Gastrocnemius medialis (tissue), 4 donors: ENCODE measurements around the gene RFWD3.

Source experiments
- POLR2A ChIP-seq, 2 donors: fragments of 450-650 bp; IDR thresholded peaks; one replicate each; pipeline ENCODE4 v1.6.1; 2017; ENCODE audit warnings: antibody characterized with exemption in 2 of 2, mild to moderate bottlenecking in 2 of 2, moderate library complexity in 2 of 2
- TF ChIP-seq, protein P1 (sequence below), 5 experiments: fragments of 450-650 bp in 3 of 5; fragments of 200-600 bp in 2 of 5; sonication (generic) in 2 of 5; IDR thresholded peaks in 4 of 5; conservative IDR thresholded peaks in 1 of 5; 1 replicate in 4 of 5; 2 replicates in 1 of 5; pipeline ENCODE4 v1.5.1; 2016 to 2019; ENCODE audit warnings: antibody characterized with exemption in 5 of 5, mild to moderate bottlenecking in 3 of 5, moderate library complexity in 3 of 5

DNA sequence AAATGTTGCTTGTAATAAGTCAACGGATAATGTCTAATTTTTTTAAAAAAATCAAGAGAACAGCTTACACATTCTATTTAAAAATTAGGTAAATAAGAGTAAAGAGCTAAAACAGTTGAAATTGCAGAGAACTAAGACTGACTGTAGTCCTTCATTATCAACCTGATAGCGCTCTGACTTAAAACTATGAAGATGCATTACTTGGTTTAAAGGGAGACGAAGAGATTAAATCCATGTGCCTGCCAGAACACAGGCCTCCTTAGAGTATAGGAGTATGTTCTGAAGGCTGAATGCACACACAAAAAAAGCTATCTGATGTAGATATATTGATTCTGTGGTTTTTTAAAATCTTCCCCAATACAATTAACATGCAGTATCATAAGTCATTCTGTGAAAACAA, 88.2 kb downstream of the RFWD3 start:
- TF ChIP-seq, protein P1, sequence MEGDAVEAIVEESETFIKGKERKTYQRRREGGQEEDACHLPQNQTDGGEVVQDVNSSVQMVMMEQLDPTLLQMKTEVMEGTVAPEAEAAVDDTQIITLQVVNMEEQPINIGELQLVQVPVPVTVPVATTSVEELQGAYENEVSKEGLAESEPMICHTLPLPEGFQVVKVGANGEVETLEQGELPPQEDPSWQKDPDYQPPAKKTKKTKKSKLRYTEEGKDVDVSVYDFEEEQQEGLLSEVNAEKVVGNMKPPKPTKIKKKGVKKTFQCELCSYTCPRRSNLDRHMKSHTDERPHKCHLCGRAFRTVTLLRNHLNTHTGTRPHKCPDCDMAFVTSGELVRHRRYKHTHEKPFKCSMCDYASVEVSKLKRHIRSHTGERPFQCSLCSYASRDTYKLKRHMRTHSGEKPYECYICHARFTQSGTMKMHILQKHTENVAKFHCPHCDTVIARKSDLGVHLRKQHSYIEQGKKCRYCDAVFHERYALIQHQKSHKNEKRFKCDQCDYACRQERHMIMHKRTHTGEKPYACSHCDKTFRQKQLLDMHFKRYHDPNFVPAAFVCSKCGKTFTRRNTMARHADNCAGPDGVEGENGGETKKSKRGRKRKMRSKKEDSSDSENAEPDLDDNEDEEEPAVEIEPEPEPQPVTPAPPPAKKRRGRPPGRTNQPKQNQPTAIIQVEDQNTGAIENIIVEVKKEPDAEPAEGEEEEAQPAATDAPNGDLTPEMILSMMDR (IDR thresholded peaks at IDR 0.05 in 4 of 5, conservative IDR thresholded peaks at IDR 0.05 in 1 of 5), result no peak
- TF ChIP-seq POLR2A (IDR thresholded peaks at IDR 0.05), result no peak
